Measurements from ENCODE around the gene ZMYM4.

- TF ChIP-seq CTCF (IDR thresholded peaks at IDR 0.05): no peak
- no peak for TF ChIP-seq POLR2A (IDR thresholded peaks at IDR 0.05)
Observed at GRCh38 chr1:35305383-35305782, 36.9 kb downstream of the ZMYM4 start.

Data from esophagus squamous epithelium (tissue), 4 donors.